Measurements from ENCODE around the gene FAM219B. TPM values are rescaled to one million over a fixed set of nuclear protein-coding genes. Genes with fewer than 3 reads are reported as not detected.

Gene FAM219B
- total RNA-seq, 1 donor from 2014 or later = 92.8 TPM

DNA sequence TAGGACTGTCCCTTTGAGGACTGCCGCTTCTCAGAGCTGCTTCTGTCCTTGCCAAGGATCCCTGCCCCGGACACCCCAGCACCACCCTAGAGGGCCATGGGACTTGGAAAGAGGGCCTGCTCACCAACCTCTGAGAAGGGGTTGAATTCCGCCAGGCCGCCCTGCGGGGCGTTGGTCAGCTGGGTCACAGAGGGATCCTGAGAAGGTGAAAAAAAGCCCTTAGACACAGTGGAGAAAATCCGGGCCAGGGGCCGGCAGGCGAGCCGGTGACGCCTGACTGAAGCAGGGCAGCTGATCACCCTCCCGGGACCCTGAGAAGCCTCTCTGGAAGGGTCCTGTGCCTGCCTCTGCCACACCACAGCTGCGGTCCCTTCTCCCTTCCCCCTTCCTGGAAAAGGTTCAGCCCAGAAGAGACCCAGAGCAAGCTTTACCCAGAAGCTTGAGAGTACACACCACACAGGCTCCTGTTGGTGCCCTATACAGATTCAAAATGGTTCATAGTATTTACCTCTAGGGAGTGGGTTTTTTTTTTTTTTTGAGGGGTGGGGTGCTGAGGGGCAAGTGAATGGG, 52.1 kb downstream of the FAM219B start:
- intact Hi-C loops (cut with micrococcal nuclease) = no loop called here

DNA sequence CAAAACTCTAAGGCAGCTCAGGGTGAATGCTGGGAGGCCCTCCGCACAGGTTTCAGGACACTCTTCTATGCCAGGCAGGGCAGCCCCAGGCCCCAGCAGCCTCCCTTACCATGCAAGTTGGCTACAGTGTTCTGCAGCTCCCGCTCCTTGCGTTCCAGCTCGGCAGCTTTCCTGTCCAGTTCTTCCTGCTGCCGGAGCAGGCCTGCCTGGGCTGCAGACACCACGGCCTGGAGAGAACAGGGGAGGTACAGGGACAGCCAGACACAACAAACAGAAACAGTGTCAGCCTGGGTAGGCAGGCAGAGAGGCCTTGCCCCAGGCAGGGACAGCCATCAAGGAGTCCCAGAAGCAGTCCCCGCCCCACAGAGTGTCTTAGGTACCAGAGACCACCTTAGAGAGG, 54.7 kb downstream of the FAM219B start:
- intact Hi-C loops (cut with micrococcal nuclease) = no loop called here

DNA sequence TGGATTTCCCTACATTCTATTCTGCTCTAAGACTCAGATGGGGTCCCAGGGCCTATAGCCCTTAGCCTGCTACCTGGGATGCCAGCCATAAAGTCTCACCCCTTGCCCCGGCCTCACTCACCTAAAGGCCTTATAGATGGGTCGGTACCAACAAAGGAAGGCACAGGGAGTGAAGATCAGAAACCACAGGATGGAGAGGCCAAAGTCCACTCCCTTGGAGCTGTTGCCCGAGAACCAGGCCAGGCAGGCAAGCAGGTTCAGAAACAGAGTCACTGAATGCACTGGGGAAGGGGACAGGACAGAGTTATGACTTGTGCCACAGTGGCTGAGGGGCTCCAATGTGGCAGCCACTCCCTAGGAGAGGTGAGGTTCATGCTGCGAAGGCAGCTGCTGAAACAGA, 56.3 kb downstream of the FAM219B start:
- intact Hi-C loops (cut with micrococcal nuclease) = no loop called here

Other genes starting within 250 kb of the FAM219B start
- 41.7 and 51.2 TPM in 2 replicates for gene EDC3, start 210.8 kb downstream of the FAM219B start, total RNA-seq
- gene CYP1A1, start 181.3 kb downstream of the FAM219B start, total RNA-seq = 0.42 and 0.46 TPM in 2 replicates
- gene CYP1A2, start 158.0 kb downstream of the FAM219B start, total RNA-seq = not detected in 2 replicates
- 461 and 477 TPM in 2 replicates for gene CSK, start 124.8 kb downstream of the FAM219B start, total RNA-seq
- 3.7 and 3.8 TPM in 2 replicates for gene LMAN1L, start 94.0 kb downstream of the FAM219B start, total RNA-seq
- 0.91 and 1.4 TPM in 2 replicates for gene CPLX3, start 80.2 kb downstream of the FAM219B start, total RNA-seq
- 57.9 and 58.0 TPM in 2 replicates for gene ULK3, start 63.7 kb downstream of the FAM219B start, total RNA-seq
- gene SCAMP2, start 33.5 kb downstream of the FAM219B start, total RNA-seq = 155 and 156 TPM in 2 replicates
- 68.1 and 69.2 TPM in 2 replicates for gene MPI, start 16.8 kb downstream of the FAM219B start, total RNA-seq
- 205 and 208 TPM in 2 replicates for gene COX5A, start 31.2 kb upstream of the FAM219B start, total RNA-seq
- 5.4 and 6.0 TPM in 2 replicates for gene RPP25, start 49.9 kb upstream of the FAM219B start, total RNA-seq
- gene SCAMP5, start 88.7 kb upstream of the FAM219B start, total RNA-seq = 0.98 and 1.4 TPM in 2 replicates
- 39.6 and 41.3 TPM in 2 replicates for gene PPCDC, start 116.7 kb upstream of the FAM219B start, total RNA-seq

Data from T-helper 1 cell treated with Interleukin-12 subunit alpha and Interleukin-12 subunit beta and Interleukin-4 antibody, amounts not matched to agents 30 ng/mL and 1 ng/mL, for 36 hours (primary cell).